Hair follicle dermal papilla cell (primary cell): ENCODE results near the gene RGMB. TPM values are rescaled to one million over a fixed set of nuclear protein-coding genes. Genes with fewer than 3 reads are reported as not detected.

Source experiments
- total RNA-seq: library from RNA; depleted of rRNA; stranded (reverse); fragments of >200 nt; gene quantifications from 2 replicates; pipeline ENCODE4 v1.2.3, GENCODE V29; 2012

The RGMB gene
- total RNA-seq = 322 and 379 TPM in 2 replicates

GRCh38 chr5:98773464-98774191, at the start of gene RGMB:
Gene RGMB (plus strand): TSS chr5:98773663. CDS start chr5:98774071, 408 bp downstream.

Other genes starting within 250 kb of the RGMB start
- gene CHD1, start 155.3 kb downstream of the RGMB start, total RNA-seq = 39.3 and 44.5 TPM in 2 replicates